Measurements from ENCODE around the gene CDCA4.
"Not testable (repeated sequence)": the region's sequence is repeated elsewhere in the genome, so short reads cannot be mapped to it uniquely, and the experiment has no call there.

Gene CDCA4

DNA sequence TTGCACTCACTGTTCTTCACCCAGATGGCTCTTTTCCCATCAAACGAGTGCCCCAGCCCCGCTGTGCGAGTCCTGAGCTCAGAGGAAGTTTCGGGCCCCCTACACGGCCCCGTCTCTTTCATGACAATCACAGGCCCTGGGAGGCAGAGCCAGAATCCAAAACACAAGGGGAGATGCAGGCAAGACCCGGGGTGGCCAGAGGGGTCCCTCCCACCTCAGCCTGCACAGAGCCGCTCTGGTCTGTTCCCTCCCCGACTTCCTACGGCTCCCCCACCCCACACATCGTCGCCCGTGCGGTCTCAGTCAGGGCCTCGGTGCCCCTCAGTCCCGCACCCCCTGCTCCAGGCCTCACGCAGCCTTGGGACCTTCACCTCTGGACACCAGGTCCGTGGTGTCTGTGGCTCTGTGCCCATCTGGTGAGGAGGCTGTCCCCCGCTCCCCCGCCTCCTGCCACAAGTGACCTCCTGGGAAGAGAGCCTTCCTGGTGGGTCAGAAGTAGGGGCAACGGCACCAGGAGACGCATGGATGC is 35.5 kb upstream of the CDCA4 start:
- no peak for DNase-seq

DNA sequence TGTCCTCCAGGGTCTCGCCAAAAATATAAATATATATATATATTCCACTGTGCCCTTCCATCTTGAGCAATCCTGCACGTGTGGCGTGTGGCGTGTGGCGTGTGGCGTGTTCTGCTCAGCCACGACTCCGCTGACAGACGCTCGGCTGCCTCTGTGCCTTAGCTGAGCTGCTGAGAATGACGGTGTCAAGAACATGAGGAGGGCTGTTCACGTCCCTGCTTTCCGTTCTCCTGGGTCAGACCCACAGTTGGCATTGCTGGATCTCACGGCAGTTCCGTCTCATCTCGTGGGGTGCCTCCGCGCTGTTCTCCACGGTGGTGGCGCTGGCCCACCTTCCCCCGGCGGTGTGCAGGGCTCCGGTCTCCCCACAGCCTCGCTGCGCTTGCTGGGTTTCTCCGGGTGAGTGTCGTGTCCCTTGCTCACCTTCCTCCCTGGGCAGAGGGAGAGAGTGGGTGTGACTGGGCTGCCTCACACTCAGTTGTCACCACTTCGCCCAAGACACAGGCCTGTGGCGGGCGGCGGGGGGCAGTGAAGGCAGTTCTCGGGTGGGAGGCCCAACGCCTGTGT is 34.9 kb upstream of the CDCA4 start:
- DNase-seq, result no peak

DNA sequence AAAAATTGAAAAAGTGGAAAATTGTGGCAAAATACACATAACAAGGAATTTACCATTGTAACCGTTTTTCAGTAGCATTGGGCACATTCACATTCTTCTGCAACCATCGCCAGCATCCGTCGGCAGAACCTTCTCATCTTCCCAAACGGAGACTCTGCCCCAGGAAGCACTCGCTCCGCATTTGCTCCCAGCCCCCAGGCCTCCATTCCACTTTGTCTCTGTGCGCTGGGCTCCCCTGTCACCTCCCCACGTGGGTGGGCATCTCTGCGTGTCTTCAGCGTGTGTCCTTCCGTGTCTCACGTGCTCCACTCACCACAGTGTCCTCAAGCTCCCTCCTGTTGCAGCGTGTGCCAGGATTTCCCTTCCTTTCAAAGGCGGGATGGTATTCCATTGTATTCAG is 34.5 kb upstream of the CDCA4 start:
- DNase-seq, result no peak

DNA sequence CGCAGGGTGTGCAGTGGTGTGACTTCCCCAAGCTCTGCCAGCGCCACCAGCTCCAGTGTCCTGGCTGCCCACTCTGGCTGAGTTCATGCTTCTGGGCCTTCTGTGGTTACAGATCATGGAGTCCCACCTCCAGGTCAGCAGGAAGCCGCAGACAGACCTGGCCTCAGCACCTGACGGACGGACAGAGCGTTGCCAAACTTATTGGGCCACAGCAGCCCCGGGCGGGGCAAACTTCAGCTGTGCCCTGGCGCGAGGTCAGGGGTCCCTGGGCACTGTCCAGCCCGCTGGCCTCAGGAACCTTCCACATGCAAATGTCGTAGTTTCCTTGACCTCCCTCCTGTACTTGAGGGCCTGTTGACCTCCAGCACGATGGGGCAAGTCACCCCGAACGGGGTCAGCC is 33.1 kb upstream of the CDCA4 start:
- no peak for DNase-seq

DNA sequence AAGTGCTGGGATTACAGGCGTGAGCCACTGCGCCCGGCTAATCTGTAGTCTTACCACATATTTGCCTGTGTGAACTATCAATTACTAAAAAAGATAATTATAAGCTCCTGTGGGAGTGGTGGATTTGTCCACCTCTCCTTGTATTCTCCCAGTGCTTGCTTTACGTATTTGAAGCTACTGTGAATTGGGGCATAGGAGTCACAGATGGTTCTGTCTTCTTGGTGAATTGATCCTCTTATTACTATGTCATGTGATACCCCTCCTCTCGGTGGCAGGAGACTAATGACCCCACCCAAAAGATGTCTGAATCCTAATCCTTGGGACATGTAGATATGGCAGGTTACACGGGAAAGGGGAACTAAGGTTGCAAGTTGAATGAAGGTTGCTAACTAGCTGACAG is 32.5 kb upstream of the CDCA4 start:
- no peak for DNase-seq

DNA sequence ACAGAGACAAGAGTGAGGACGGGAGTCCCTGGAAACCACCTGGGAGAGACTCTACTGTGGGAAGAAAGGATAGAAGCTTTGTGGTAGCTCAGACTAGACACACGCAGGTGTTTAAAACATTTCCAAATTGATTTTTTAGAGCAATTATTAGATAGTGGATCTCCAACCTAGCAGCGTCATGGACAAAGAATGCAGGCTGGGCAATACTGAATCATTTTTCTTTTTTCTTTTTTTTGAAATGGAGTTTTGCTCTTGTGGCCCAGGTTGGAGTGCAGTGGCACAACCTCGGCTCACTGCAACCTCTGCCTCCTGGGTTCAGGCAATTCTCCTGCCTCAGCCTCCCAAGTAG is 31.2 kb upstream of the CDCA4 start:
- DNase-seq, result no peak

DNA sequence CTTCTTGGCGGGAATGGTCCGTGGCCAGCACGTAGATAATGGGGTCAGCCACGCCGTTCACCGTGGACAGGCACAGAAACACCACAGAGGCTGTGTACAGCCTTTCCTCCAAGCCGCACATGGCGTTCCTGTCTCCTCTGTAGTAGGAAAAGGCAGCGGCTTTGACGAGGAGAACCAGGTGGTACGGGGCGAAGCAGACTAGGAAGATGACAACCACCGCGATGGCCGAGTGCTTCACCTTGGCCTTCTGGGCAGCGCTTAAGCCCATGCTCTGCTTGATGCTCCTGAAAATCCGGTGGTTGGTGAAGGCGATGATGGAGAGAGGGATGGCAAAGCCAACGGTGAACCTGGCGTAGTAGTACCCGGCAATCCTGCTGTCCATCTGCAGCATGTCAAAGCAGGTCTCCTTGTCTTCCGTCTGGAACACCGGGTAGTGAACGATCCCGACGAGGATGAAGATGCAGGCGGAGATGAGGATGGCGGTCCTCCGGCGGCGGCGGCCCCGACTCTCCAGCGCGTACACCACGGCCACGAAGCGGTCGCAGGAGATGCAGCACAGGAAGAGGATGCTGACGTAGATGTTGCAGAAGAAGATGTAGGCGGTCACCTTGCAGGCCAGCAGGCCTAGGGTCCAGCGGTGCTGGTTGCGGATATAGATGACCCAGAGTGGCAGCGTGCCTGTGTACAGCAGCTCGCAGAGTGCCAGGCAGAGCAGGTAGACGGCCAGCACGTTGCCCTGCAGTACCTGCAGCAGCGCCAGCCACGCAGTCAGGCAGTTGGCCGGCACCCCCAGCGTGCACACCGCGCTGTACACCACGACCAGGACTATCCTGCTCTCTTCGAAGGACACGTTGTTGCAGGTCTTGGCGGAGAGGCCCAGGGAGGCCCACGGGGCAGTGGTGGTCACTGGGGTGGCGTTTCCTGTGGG is 30.6 kb upstream of the CDCA4 start:
- no peak for DNase-seq

DNA sequence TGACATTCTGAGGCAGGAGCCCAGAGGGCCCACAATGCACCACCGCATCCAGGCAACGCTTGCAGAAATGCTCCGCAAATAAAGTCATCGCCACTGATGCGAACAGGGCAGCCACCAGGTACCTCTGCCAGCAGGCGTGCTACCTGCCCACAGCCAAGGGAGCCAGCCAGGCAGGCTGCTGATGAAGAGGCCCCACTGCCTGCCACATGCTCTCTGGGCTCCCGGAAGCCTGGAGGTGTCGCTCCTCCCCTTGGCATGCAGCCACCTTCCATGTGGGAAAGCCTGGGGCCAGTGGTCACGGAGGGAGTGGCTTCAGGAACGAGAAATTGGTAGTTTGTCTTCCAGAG is 29.6 kb upstream of the CDCA4 start:
- DNase-seq, result no peak

DNA sequence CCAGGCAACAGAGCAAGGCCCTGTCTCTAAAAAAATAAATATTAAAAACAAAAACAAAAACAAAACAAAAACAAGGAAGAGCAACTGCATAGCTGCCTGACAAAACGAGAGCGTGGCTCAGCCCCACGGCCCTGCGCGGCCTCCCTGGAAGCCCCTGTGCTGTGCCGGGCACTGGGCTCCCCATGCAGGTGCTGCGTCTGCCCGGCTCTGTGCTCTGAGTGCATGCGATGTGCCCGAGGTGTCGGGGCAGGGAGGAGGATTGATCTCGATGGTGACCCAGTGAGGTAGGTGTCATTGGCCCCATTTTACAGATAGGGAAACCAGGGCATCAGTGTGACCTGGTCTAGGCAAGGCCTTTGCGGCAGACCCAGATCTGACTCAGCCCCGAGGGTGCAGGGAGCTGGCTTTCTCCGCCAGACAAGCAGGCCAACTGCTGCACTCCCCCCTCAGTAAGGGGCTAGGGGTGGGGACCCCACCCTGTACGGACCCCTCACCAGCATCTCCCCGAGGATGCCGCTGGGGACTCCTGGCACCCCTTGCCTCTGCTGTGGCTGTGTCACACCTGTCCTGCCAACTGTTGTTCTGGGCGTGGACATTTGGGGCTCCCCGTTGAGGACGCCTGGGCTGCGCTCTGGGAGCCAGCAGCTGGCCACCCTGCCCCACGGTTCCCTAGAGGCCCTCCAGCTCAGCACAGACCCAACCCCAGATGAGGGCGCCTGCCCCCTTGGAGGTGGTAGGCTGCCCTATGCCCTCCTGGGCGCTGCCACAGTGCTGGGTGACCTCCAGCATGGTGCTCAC is 29.1 kb upstream of the CDCA4 start:
- no peak for DNase-seq

DNA sequence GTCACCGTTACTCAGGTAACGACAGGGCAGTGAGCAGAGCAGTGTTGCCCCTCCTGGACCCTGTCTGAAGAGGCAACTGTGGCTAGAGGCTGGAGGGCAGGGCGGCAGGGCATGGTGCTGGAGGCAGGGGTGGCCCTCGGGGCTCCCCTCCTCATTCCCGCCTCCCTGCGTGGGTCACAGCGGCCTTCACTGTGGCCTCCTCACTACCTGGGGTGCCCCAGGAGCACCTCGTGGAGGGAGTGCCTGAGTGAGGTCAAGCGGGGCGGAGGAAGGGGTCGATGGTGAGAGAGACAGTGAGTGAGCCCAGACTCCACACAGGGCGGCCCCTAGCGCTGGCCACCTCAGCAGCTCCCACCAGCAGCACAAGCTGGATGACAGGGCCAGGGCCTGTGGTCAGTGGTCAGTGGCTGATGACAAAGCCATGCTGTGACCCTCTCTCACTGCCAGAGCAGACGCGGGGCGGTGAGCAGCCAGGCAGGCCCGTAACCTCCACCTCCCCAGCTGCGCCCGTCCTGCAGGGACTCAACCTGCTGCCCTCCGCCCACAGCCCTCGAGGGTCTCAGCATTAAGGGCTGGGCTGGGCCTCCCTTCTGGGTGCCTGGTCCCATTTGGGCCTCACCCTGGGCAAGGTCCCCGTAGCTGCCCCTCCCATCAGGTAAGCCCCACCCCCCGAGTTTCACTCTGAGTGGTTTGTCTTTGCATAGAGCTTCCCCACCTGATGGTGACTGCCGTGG is 26.6 kb upstream of the CDCA4 start:
- DNase-seq, result no peak

DNA sequence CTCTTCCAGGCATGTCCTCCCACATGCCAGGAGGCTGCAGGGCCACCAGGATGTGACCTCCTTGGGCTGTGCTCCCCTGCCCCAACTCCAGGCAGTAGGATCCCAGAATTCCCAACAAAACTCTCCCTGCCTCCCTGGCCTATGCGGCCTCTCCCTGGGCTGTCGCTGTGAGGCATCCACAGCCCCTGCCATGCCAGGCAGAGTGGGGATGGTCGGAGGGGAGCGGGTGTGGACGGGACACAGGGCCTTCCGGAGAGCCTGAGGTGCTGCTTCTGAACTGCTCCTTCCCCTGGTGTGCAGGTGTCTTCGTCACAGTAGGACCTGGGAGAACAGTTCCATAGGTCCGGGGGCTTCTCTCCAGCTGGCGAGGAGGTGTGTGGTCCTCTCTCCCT is 26.0 kb upstream of the CDCA4 start:
- no peak for DNase-seq

DNA sequence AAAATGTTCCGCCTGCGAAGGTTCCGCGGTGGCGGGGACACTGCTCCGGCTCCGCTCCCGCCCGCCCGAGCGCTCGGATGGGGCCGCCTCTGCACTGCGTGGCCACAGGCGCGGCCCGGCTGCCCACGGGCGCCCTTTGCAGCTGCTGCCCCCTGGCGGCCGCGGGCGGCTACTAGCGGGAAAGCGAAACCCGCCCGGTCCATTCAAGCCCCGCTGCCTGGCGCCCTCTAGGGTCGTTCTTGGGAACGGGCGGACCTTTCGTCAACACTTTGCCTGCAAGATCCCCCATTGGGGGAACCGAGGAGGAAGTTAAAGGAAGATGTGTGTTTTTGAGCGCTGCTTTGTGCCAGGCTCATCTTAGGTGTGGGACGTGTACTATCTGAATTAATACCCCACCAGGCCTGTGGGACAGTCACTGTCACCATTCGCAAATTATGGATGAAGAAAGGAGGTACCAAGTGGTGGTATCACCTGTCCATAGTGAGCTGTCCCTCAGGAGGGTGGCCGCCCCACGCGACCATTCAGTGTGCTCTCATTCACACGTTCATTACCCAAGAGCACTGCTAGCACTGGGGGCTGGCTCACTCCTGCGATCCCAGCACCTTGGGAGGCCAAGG is 24.9 kb upstream of the CDCA4 start:
- DNase-seq, result peak; percentile 83

DNA sequence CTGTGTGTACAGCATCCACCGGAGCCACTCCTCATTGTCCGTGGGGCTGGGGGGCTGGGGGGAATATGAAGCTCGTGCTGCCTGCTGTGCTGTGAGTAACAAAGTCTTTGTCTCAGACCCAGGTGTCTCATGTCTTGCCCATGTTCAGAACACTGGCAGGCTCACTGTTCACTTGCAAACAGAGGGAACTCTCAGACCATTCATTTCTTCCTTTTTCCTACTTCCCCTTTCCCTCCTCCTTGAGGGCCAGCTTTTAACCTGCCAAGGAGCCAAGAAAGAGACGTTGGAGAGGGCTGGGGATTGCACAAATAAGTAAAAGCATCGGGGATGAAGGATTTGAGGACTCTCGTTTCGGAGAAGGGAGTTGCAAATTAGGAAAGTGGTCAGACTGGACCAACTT is 22.8 kb upstream of the CDCA4 start:
- DNase-seq, result no peak

DNA sequence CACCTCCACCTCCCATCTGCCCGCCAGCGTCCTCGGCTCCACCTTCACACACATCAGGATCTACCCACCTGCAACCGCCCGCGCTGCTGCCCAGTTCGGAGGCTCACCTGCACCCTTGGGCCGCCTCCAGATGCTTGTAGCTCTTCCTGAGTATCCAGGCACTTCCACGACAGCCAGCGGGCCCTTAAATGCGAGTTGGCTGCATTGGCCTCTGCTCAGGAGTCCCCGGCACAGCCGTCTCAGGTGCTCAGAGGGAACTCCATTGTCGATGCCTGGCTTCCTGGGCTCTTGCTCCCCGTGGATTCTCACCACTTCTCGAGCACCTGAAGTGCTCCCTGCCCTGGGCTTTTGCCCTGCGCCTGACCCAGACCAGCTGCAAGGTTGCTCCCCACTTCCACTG is 21.9 kb upstream of the CDCA4 start:
- no peak for DNase-seq

DNA sequence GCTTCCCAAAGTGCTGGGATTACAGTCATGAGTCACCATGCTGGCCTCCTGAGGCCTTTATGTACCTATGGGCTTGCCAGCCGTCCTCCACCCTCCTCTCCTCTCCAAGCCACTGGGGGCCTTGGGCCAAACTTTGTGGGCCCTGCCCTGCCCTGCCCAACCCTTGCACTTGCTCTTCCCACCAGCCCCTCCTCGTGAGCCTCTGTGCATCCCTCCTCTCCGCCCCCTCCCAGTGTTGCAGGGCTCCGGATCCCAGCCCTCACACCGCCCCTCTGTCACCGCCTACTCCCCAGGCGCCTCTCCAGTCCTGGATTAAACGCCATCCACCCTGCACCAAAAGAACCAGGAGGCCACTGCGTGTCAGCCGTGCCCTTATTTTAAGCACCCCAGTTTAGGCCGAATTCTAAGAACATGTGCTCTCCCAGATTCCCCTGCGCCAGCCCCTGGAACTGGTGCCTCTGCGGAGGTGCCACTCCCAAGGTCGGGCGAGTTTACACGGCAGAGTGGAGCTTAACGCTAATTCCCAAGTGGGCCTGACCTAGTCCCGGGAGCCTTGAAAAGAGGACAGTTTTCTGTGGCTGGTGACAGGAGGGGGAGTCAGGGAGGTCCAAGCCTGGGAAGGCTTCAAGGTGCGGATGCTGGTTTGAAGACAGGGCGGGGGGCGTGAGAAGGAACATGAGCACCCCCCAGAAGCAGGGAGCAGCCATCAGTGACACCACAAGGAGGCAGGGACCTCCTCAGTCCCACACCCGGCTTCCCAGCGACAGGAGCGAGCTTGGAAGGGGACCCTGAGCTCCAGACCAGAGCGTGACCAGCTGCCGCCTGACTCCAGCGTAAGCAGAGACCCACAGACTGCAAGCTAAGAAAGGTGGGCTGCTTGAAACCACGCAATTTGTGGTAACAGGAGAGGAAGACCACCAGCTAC is 21.2 kb upstream of the CDCA4 start:
- DNase-seq, result no peak

DNA sequence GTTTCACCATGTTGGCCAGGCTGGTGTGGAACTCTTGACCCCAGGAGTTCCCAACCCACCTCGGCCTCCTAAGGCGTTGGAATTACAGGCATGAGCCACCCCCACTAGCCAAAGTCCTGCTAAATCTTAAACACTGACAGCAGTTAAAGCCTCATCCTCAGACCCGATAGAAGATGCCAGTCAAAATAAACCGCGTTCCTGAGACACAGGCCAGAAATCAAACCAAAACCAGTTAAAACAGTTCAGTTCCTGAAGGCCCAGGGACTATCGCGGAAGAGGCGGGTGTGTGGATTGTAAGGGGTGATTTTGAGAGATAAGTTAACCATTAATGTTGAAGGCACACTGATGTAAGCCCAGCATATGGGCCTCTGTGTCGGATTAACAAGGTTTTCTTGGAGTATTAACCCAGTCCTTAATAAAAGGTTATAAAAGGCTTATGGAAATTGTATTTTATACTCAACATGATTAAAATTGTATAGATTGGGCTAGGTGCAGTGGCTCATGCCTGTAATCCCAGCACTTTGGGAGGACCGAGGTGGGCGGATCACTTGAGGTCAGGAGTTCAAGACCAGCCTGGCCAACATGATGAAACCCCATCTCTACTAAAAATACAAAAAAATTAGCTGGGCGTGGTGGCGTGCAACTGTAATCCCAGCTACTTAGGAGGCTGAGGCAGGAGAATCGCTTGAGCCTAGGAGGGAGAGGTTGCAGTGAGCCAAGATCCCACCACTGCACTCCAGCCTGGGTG is 18.7 kb upstream of the CDCA4 start:
- DNase-seq, result no peak

DNA sequence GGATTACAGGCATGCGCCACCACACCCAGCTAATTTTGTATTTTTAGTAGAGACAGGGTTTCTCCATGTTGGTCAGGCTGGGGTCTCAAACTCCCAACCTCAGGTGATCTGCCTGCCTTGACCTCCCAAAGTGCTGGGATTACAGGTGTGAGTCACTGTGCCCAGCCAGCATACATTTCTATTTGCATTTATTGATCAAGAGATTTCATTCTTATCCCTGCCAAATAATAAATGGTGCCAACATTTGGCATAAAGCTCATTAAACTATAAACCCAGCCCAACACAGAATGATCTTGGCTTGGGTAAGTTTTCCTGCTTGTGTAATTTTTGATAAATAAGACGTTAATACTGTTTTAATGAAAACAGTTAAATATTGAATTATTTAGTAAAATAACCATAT is 14.7 kb upstream of the CDCA4 start:
- DNase-seq, result not testable (repeated sequence)

DNA sequence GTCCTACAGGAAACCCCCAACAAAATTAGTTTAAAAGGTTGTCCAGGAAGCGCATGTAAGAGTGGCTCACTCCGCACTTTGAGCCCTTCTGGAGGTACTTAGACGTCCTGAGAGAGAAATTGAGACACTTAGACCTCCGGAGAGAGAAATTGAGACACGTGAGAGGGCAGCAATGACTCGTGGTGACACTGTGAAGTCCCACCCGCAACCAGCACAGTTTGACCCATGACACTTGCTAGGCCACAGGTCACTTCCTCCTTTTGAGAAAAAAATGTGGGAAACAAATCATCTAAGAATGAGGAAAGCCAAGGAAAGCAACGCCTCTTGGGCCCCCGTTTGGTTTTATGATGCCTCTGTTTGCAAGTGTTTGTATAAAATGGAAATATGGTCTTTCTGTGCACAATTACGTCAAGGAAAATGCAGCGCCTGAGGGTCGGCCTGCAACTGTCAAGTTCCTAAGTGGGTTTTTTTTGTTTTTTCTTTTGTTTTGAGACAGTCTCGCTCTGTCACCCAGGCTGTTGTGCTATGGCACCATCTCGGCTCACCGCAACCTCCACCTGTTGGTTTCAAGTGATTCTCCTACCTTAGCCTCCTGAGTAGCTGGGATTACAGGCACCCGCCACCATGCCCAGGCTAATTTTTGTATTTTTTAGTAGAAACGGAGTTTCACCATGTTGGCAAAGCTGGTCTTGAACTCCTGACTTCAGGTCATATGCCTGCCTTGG is 13.6 kb upstream of the CDCA4 start:
- DNase-seq, result no peak

DNA sequence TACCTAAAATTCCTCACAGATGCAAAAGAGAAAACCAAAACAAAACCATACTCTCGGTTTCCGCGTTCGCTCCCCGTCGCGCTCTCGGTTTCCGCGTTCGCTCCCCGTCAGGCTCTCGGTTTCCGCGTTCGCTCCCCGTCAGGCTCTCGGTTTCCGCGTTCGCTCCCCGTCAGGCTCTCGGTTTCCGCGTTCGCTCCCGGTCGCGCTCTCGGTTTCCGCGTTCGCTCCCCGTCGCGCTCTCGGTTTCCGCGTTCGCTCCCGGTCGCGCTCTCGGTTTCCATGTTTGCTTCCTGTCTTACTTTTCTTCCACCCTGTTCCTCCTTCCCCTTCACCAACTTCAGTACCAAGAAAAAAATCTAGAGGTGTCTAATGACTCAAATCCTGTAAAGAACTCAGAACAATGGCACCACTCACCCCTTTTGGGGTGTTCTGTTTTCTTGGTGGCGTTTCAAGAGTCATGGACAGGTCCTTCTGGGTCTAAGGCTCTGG is 12.6 kb upstream of the CDCA4 start:
- DNase-seq, result not testable (repeated sequence)

DNA sequence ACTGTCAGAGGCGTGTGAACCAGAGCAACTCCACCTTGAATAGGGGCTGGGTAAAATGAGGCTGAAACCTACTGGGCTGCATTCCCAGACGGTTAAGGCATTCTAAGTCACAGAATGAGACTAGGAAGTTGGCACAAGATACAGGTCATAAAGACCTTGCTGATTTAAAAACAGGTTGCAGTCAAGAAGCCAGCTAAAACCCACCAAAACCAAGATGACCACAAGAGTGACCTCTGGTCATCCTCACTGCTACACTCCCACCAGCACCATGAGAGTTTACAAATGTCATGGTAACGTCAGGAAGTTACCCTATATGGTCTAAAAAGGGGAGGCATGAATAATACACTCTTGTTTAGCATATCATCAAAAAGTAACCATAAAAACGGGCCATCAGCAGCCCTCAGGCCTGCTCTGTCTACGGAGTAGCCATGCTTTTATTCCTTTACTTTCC is 11.6 kb upstream of the CDCA4 start:
- DNase-seq, result not testable (repeated sequence)

Measured in CD4-positive, alpha-beta T cell treated with Interleukin-4 for 4 hours (primary cell).